KOPT-K1 (cell line): Measurements from ENCODE around the gene NDUFB3.

Source experiments
- H3K27ac ChIP-seq: fragments of 200-600 bp; sonication (generic); 2 replicates; pipeline ENCODE4 v1.5.1; 2016; ENCODE audit warnings: antibody characterized with exemption, mild to moderate bottlenecking, low read depth, low read length; ENCODE audit not compliant: poor library complexity, severe bottlenecking
- H3K36me3 ChIP-seq: fragments of 200-600 bp; sonication (generic); 2 replicates; pipeline ENCODE4 v1.5.1; 2017; ENCODE audit warnings: antibody characterized with exemption, mild to moderate bottlenecking, low read length, moderate library complexity; ENCODE audit not compliant: insufficient read depth
- H3K9me3 ChIP-seq: fragments of 200-600 bp; sonication (generic); 2 replicates; pipeline ENCODE4 v1.5.1; 2017; ENCODE audit warnings: antibody characterized with exemption, low read length, mild to moderate bottlenecking; ENCODE audit not compliant: insufficient read depth, poor library complexity, severe bottlenecking

NDUFB3 gene

DNA sequence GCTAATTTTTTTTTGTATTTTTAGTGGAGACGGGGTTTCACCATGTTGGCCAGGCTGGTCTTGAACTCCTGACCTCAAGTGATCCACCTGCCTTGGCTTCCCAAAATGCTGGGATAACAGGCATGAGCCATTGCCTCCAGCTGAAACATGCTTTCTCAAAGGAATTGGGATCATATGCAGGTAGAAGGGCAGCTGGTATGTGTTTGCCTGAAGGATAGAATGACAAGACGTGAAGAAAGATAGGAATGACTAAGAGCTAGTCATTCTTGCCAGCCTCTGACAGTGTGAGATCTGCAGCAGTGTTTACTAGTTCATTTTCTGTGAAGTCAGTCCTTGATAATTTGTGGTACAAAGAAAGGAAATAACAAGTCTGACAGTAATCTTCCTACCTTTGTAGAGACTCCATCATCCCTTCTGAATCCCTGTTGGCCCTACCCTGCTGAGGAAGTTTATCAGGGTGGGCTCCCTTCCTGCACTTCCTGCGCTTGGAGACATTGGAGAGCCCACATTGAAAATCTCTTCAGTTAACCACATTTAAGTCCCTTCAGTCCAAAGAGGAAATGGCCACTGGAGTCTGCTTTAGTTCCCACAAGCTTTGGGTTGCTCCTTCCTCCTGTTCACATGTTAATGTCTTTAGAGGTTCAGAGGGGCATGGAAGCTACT is 58.9 kb downstream of the NDUFB3 start:
- Histone ChIP-seq H3K36me3 (peaks cover 17% of the 10 kb centered on the region), H3K27ac (peak overlapping the region; percentile 42), H3K9me3 (no peaks in the 10 kb centered on the region)

- no peak overlapping the region for H3K27ac ChIP-seq
- no peaks in the 10 kb centered on the region for H3K9me3 ChIP-seq
- peaks cover 36% of the 10 kb centered on the region for H3K36me3 ChIP-seq
Measured at GRCh38 chr2:201132518-201132917, 60.7 kb downstream of the NDUFB3 start.
